HEK293T (cell line): ENCODE data around the gene FMN2.

Experiments
- PKNOX1 ChIP-seq: fragments of 450-650 bp; IDR thresholded peaks from 2 replicates; pipeline ENCODE4 v1.6.1; 2016
- SP1 ChIP-seq: fragments of 450-650 bp; IDR thresholded peaks from 2 replicates; pipeline ENCODE4 v1.6.1; 2017

GRCh38 chr1:240189386-240189989 is 97.8 kb downstream of the FMN2 start:
- TF ChIP-seq SP1 (no peak), PKNOX1 (no peak)
